ENCODE results near the gene SNX6.

- TF ChIP-seq CTCF (IDR thresholded peaks at IDR 0.05), result no peak
- no peak for TF ChIP-seq POLR2A (IDR thresholded peaks at IDR 0.05)
These were observed 12.6 kb upstream of the SNX6 start for GRCh38 chr14:34642595-34642994.

Measured in adrenal gland (tissue), 5 donors.